ENCODE results near the gene LY6G6D. TPM values are rescaled to one million over a fixed set of nuclear protein-coding genes. Genes with fewer than 3 reads are reported as not detected.

The LY6G6D gene
- total and polyA plus RNA-seq, 2 donors (not counting 3 experiments of a cell fraction or from before 2014, with no cell fraction given) = not detected

GRCh38 chr6:31687321-31687720 lies 27.8 kb upstream of the LY6G6D start:
- FAIRE-seq (no peak), DNase-seq (ENCODE audit: low read depth, low spot score) (no peak)
- Histone ChIP-seq H3K9ac (replicated peaks; ENCODE audit: extremely low read depth, insufficient read depth, low read length) (no peak overlapping the region), H4K20me1 (replicated peaks; ENCODE audit: control insufficient read depth, extremely low read depth, insufficient read depth, low read length) (no peaks in the 10 kb centered on the region), H3K9me1 (replicated peaks; ENCODE audit: control insufficient read depth, extremely low read depth, insufficient read depth, low read length) (no peaks in the 10 kb centered on the region), H3K27me3 (ENCODE audit: control insufficient read depth in 2 of 2, insufficient read depth in 2 of 2, low read length in 2 of 2) (no peaks in the 10 kb centered on the region), H2AFZ (ENCODE audit: low read depth, low read length) (no peak overlapping the region), H3K4me3 (replicated peaks in 1 of 3; ENCODE audit: insufficient read depth in 1 of 3, low read depth in 1 of 3, low read length in 3 of 3) (no peak overlapping the region), H3K79me2 (ENCODE audit: control insufficient read depth, insufficient read depth, low read length) (no peaks in the 10 kb centered on the region), H3K4me2 (ENCODE audit: insufficient read depth, low read length) (no peak overlapping the region), H3K27ac (ENCODE audit: insufficient read depth, low read depth, low read length) (no peak overlapping the region), H3K4me1 (ENCODE audit: control insufficient read depth, extremely low read depth, insufficient read depth, low read length) (peaks cover 10% of the 10 kb centered on the region), H3K9me3 (replicated peaks; ENCODE audit: control insufficient read depth, insufficient read depth, low read length) (no peaks in the 10 kb centered on the region), H3K36me3 (ENCODE audit: control insufficient read depth in 2 of 2, extremely low read depth in 1 of 2, insufficient read depth in 2 of 2, low read length in 2 of 2) (peaks cover 0 to 34% of the 10 kb centered on the region in 2 experiments)
- TF ChIP-seq POLR2A (IDR thresholded peaks at IDR 0.05; ENCODE audit: low read depth, low read length) = no peak
- no peak for TF ChIP-seq MYC (IDR thresholded peaks at IDR 0.05; ENCODE audit: low read depth, low read length)
- no peak for TF ChIP-seq EZH2 (IDR thresholded peaks at IDR 0.05; ENCODE audit: borderline replicate concordance, low read depth, low read length, severe bottlenecking)
- TF ChIP-seq POLR2AphosphoS5 (IDR thresholded peaks at IDR 0.05; ENCODE audit: insufficient read depth, low read depth, low read length) = no peak
- no peak for TF ChIP-seq JUN (IDR thresholded peaks at IDR 0.05; ENCODE audit: borderline replicate concordance, insufficient read depth, insufficient read length, low read depth)
- TF ChIP-seq GATA2 (IDR thresholded peaks at IDR 0.05; ENCODE audit: insufficient read depth, insufficient read length, low read depth, low read length) = no peak
- TF ChIP-seq CTCF (IDR thresholded peaks at IDR 0.05; ENCODE audit: extremely low read depth in 1 of 2, insufficient read depth in 1 of 2, low read depth in 1 of 2, low read length in 2 of 2) = no peak
- ChIA-PET POLR2A (no interaction called here), CTCF (interaction anchor here (1.0 to 2.1 kb wide), 2 partner anchors 14 to 142 kb away, joined by 3 to 5 read pairs; no protein-coding TSS in a partner anchor)
- intact Hi-C loops (cut with micrococcal nuclease) = no loop called here
- dilution Hi-C loops (cut with MboI; ENCODE audit: extremely low pct_ligation_motif_present, low sequenced_read_pairs) = no loop called here
- no TSS peak for BruUV-seq (replicated peaks)

Measured in endothelial cell of umbilical vein (primary cell).